GM10266 (cell line): ENCODE data around the gene MANEA.

ENCODE experiments used
- DNase-seq: peaks from one replicate; pipeline ENCODE4 v3.0.0; 2012; ENCODE audit errors: extremely low spot score
- TF ChIP-seq, protein P1 (sequence below): IDR thresholded peaks from 2 replicates; pipeline ENCODE4 v1.5.1; 2012; ENCODE audit warnings: mild to moderate bottlenecking, low read depth; ENCODE audit not compliant: control insufficient read depth, insufficient read depth; ENCODE audit errors: missing control alignments

MANEA gene

DNA sequence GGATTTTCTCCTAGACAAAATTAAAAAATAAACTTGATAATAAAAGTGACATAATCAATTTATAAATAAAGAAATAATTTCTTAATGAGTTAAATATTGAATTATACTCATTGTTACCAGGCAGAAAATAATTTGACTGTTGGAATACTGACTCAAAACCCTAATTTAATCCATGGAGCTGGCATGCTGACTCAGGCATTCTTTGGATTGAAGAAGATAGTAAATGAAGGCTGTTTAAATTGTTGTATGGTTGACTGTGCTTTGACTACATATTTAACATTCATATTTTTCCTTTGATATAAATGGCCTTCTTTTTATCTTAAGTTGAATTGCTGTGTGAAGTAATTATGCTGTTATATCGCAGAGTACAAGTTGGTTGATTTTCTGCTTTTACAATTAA lies 11.7 kb downstream of the MANEA start:
- TF ChIP-seq, protein P1, sequence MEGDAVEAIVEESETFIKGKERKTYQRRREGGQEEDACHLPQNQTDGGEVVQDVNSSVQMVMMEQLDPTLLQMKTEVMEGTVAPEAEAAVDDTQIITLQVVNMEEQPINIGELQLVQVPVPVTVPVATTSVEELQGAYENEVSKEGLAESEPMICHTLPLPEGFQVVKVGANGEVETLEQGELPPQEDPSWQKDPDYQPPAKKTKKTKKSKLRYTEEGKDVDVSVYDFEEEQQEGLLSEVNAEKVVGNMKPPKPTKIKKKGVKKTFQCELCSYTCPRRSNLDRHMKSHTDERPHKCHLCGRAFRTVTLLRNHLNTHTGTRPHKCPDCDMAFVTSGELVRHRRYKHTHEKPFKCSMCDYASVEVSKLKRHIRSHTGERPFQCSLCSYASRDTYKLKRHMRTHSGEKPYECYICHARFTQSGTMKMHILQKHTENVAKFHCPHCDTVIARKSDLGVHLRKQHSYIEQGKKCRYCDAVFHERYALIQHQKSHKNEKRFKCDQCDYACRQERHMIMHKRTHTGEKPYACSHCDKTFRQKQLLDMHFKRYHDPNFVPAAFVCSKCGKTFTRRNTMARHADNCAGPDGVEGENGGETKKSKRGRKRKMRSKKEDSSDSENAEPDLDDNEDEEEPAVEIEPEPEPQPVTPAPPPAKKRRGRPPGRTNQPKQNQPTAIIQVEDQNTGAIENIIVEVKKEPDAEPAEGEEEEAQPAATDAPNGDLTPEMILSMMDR, result no peak
- no peak for DNase-seq

DNA sequence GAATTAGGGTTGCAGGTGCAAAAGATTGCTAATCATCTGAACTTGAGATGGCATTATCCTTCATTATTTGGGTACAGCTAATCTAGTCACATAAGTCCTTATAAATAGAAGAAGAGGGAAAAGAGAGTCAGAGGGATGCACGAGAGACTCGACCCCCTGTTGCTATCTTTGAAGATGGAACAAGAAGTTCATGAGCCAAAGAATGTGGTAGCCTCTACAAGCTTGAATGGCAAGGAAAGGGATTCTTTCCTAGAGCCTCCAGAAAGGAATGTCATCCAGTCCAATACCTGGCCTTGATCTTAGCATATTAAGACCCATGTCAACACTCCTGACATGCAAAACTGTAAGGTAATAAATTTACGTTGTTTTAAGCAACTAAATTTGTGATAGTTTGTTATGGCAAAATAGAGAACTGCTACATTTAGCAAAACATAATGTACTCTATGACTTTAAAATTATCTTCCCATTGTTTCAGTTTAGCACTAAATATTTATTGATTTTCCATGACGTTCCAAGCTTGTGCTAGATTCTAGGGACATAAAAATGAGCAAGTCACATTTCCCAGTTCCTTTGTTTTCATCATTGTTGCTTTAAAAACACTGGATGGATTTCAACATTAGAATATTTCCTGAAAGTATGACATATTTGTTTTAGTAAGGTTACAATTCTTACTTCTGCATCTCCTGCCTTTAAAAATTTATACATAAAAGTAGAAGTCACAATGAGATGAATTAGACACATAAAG lies 12.7 kb downstream of the MANEA start:
- DNase-seq, result no peak
- TF ChIP-seq, protein P1, result no peak

DNA sequence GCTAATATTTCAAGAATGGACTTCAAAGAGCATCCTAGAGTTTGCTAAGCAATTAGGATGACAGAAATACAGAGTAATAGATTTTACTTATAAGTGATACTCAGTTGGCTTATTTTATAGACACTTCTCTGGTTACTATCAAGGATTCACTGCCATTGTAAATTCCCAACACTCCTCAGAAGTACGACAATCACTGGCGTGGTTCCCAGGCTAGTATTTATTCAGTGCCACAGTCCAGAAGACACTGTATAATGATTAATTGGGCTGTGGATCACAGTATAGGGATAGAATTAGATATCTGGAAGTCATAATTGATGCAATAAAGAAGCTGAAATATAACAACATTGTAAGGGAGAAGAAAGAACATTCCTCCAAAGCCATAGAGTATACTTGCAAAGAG lies 15.7 kb downstream of the MANEA start:
- DNase-seq, result no peak
- TF ChIP-seq, protein P1, result no peak

DNA sequence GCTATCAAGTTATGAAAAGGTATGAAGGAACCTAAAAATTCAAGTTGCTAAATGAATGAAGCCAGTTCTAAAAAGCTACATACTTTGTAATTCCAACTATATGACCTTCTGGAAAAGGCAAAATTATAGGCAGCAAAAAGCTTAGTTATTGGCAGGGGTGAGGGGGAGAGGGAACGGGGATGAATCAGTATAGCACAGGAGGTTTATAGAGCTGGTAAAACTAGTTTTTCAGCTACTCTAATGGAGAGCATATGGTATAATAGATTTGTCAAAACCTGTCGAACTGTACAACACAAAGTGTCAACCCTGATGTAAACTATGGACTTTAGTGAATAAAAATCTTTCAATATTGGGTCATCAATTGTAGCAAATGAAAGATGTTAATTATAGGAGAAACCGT lies 18.7 kb downstream of the MANEA start:
- DNase-seq, result no peak
- TF ChIP-seq, protein P1, result no peak

DNA sequence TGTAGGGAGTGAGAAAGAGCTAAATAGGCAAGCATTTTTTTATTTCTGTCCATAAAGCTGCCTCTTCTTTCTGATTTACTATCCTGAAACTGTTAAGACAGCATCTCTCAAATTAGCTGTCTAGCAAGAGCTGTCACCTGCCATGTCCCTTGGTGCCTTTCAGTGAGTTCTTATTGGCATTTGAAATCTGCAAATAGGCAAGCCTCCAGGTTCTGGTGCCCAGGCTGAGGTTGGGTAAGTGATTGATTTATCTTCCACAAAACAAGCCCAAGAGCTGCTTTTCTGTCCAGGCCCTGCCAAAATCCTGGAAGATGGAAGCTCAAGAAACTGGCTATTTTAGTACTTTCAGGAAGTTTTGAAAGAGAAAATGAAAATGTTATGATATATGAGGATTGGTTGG lies 22.4 kb downstream of the MANEA start:
- no peak for DNase-seq

DNA sequence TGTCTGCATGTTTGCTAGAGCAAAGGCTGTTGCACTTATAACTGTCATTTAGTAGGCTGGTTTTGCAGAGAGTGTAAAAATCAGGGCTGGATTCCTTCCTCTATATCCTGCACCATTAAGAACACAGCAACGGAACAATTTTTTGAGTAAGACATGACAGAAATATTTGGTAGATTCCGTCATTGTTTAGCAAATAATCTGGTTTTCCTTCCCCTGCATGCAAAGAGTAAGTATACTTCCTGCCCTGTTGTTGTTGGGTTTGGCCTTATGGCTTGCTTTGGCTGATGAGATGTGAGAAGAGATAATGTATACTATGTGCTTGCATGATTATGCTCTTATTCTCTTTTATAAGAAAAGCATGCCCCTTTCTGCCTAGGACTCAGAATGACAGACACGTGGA lies 23.8 kb downstream of the MANEA start:
- TF ChIP-seq, protein P1, result no peak
- DNase-seq, result no peak

More for the DNA sequence above, 22.4 kb downstream of the MANEA start:
- TF ChIP-seq, protein P1, result no peak

DNA sequence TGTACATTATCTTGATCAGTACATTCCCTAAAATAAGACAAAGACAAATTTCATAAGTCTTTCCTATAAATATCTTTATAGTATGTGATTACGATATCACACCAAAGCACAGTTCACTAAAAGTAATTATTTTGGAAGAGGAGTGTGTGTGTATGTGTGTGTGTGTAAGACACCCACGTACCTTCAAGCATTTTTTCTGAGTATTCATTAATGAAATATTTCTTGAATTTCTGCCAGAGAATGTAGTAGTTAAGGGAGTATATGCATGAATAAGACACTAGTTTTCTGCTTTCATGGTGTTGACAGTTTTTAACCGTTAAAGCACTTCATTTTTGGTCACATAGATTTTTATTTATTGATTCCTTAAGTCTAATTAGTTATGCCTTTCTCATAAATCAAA lies 36.8 kb downstream of the MANEA start:
- no peak for DNase-seq
- TF ChIP-seq, protein P1, result no peak
